Loucy (cell line): ENCODE measurements around the gene BICD2.

ENCODE experiments used
- CTCF ChIP-seq: fragments of 200-600 bp; sonication (generic); conservative IDR thresholded peaks from 2 replicates; pipeline ENCODE4 v1.5.1; 2014; ENCODE audit warnings: mild to moderate bottlenecking, antibody characterized with exemption, low read length
- EZH2phosphoT487 ChIP-seq: fragments of 200-600 bp; IDR thresholded peaks from 2 replicates; pipeline ENCODE4 v1.6.1; 2018; ENCODE audit warnings: antibody characterized with exemption, mild to moderate bottlenecking, moderate library complexity, borderline replicate concordance

- TF ChIP-seq CTCF (no peak), EZH2phosphoT487 (no peak)
Observed at GRCh38 chr9:92736563-92737215, 27.9 kb downstream of the BICD2 start.
